PFSK-1 (cell line): Measurements from ENCODE around the gene IL4R.

Experiments used
- POLR2AphosphoS5 ChIP-seq: IDR thresholded peaks from 2 replicates; pipeline ENCODE4 v1.6.1; 2012; ENCODE audit warnings: low read depth, mild to moderate bottlenecking, control low read depth, low read length, moderate library complexity
- TAF1 ChIP-seq: IDR thresholded peaks from 2 replicates; pipeline ENCODE4 v1.6.1; 2012; ENCODE audit warnings: low read length, control low read depth, borderline replicate concordance; ENCODE audit not compliant: insufficient read depth

GRCh38 chr16:27315333-27316037, 1.7 kb downstream of the IL4R start:
- no peak for TF ChIP-seq TAF1
- TF ChIP-seq POLR2AphosphoS5: no peak
